GM19372 (cell line): ENCODE measurements around the gene CHRM3.
A peak's percentile ranks its signal among the peaks of the same experiment; 100 is the strongest.

ENCODE experiments used
- ATAC-seq: cut with Tn5 transposase; IDR thresholded peaks from one replicate; pipeline ENCODE4 v1.9.1; 2021; ENCODE audit warnings: mild to moderate bottlenecking, low read depth, moderate library complexity; ENCODE audit not compliant: unreplicated experiment

The CHRM3 gene

GRCh38 chr1:239394107-239394506 lies 7.7 kb downstream of the CHRM3 start:
- no peak for ATAC-seq

- ATAC-seq = no peak
These were observed 27.5 kb downstream of the CHRM3 start for GRCh38 chr1:239413916-239414315.

GRCh38 chr1:239417221-239417620 lies 30.9 kb downstream of the CHRM3 start:
- ATAC-seq = no peak

- ATAC-seq = peak; percentile 54
These were observed 31.7 kb downstream of the CHRM3 start for GRCh38 chr1:239417986-239418640.

- ATAC-seq = no peak
These were observed 32.3 kb downstream of the CHRM3 start for GRCh38 chr1:239418681-239419080.

DNA sequence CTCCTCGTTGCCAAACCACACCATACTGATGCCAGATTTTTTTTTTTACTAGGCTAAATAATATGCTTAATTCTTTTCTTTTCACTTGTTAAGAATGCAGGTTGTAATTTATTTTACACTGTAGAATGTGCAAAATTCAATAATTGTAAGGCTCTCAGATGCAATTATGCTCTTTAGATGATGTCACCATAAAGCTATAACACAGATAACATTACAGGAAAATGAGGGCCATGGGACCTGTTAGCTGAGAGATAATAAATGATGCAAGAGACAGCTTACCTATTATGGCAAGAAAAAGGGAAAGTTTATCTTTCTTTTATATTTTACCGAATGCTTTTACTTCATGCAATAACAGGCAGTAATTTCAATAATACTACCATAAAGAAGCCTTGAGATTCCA lies 35.4 kb downstream of the CHRM3 start:
- no peak for ATAC-seq

DNA sequence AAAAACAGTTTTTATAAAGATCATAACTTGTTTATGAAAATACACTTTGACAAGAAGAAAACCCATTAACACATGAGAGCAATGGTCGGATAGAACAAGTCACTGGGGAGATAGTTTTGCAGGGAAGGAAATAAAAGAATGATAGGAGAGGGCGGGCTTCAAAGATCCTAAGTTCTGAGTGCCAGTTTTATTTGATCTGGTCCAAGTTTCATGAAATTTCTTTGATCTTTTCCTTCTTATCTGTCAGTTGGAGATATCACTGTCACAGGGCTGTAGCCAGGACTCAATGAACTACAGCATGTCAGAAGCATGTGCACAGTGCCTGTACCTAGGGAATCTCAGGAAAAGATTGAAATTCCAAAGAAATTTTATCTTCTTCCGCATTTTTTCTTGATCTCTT lies 36.5 kb downstream of the CHRM3 start:
- no peak for ATAC-seq

- ATAC-seq = no peak
These were observed 40.6 kb downstream of the CHRM3 start for GRCh38 chr1:239426821-239427475.

DNA sequence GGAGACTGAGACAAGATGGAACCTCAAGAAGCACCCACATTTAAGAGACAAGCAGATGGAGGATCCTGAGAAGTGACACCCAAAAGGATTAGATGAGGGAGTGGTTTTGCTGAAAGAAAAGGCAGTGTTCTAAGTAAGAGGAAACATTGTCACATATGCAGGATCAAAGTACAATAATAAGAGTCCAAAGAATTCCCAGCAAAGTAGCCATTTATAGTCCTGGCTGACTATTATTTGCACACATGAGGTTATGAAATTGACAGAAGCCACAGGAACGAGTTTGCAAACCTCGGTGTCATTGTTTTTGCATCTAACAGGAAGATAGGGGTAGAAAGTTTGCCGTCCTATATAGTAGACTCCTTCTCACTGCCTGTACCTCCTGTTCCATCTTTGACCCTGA lies 41.3 kb downstream of the CHRM3 start:
- no peak for ATAC-seq

- ATAC-seq = no peak
These were observed 41.8 kb downstream of the CHRM3 start for GRCh38 chr1:239428120-239428710.

- ATAC-seq = no peak
These were observed 42.8 kb downstream of the CHRM3 start for GRCh38 chr1:239429163-239429562.

- ATAC-seq = no peak
These were observed 45.9 kb downstream of the CHRM3 start for GRCh38 chr1:239432255-239432654.

DNA sequence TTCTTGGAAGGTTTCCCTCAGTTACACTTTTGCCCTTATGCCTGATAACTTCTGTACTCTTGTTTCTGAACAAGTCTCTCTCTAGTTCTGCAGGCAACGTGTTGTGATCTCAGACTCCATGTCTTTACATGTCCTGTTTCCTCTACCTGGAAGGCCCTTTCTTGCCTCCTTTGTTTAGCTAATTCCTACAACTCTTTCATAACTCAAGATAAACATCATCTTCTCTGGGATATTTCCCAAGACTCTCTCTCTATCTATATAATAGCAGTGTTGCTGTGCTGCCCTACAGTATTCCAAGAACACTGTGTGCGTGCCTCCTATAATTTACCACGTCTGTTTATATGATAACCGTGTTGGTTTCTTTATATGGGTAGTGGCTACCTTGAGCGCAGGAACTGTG lies 47.8 kb downstream of the CHRM3 start:
- ATAC-seq = no peak
